SU-DHL-6 (cell line): Measurements from ENCODE around the gene LCK.

Experiments used
- EZH2phosphoT487 ChIP-seq: fragments of 200-600 bp; sonication (generic), shearing (Covaris generic); conservative IDR thresholded peaks from 2 replicates; pipeline ENCODE4 v1.6.1; 2018; ENCODE audit warnings: mild to moderate bottlenecking, antibody characterized with exemption, low read length, moderate library complexity, mixed read lengths
- TF ChIP-seq, protein P1 (sequence below): fragments of 200-600 bp; sonication (generic); IDR thresholded peaks from one replicate; pipeline ENCODE4 v1.5.1; 2017; ENCODE audit warnings: antibody characterized with exemption, mild to moderate bottlenecking, low read length, moderate library complexity; ENCODE audit not compliant: insufficient read depth, poor library complexity, severe bottlenecking

DNA sequence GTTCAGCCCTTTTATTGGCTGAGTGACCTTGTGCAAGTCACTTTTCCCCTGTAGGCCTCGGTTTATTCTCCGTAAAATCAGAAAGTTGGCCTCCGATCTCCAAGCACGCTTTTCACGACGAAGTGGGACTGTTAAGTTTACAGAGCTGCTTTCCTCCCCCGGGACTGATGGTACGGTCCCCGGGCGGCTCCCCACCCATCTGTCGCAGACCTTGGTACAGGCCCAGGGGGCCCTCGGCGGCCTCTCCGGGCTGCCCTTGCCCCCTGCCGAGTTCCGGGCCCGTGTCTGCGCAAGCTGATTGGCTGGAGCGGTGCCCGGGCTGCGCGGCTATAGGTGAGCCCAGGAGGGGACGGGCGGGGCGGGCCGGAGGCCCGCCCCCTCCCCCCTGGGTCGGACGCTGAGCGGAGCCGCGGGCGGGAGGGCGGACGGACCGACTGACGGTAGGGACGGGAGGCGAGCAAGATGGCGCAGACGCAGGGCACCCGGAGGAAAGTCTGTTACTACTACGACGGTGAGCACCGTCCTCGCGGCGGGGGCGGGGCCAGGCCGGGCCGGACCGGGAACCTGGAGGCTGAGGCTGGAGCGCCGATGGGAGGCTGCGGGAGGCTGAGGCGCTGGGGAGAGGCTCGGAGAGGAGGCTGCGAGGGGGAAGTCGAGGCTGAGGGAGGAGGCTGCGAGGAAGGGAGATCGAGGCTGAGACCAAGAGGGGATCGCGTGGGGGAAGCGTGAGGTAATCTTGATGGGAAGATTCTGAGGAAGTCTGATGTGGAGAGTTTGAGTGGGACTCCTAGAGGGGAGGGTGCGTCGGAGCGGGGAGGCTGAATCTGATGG is 40.9 kb downstream of the LCK start, which contains the start of gene HDAC1:
- TF ChIP-seq, protein P1, sequence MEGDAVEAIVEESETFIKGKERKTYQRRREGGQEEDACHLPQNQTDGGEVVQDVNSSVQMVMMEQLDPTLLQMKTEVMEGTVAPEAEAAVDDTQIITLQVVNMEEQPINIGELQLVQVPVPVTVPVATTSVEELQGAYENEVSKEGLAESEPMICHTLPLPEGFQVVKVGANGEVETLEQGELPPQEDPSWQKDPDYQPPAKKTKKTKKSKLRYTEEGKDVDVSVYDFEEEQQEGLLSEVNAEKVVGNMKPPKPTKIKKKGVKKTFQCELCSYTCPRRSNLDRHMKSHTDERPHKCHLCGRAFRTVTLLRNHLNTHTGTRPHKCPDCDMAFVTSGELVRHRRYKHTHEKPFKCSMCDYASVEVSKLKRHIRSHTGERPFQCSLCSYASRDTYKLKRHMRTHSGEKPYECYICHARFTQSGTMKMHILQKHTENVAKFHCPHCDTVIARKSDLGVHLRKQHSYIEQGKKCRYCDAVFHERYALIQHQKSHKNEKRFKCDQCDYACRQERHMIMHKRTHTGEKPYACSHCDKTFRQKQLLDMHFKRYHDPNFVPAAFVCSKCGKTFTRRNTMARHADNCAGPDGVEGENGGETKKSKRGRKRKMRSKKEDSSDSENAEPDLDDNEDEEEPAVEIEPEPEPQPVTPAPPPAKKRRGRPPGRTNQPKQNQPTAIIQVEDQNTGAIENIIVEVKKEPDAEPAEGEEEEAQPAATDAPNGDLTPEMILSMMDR, result no peak
- TF ChIP-seq EZH2phosphoT487, result no peak
